AML-193 (cell line): ENCODE data around the gene RETREG1.

Source experiments
- DNase-seq, 2 experiments: peaks; one replicate each; lab custom pipeline; 2025; lab: John Stamatoyannopoulos, UW

Gene RETREG1

GRCh38 chr5:16528382-16529110, 88.3 kb downstream of the RETREG1 start:
- no peak for DNase-seq

DNA sequence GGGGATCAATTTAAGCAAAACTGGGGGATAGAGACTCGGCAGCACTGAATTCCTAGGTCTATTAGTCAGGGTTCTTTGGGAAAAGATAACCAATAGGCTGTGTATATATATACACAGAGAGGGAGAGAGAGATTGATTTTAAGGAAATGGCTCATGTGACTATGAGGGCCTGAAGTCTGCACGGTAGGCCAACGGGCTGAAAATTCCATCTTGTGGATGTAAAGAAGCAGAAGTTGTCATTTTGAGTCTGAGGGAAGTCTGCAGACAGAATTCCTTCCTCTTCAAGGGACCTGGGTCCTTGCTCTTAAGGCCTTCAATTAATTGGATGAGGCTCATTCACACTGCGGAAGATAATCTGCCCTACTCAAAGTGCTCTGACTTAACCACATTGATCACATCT, 91.1 kb downstream of the RETREG1 start:
- DNase-seq = no peak

- no peak for DNase-seq
Observed at GRCh38 chr5:16524286-16524685, 92.5 kb downstream of the RETREG1 start.

- no peak for DNase-seq
Observed at GRCh38 chr5:16521521-16522483, 95.0 kb downstream of the RETREG1 start.

GRCh38 chr5:16520841-16521240, 96.0 kb downstream of the RETREG1 start:
- DNase-seq = no peak

- DNase-seq = no peak
Observed at GRCh38 chr5:16519435-16519834, 97.4 kb downstream of the RETREG1 start.

GRCh38 chr5:16518606-16519005, 98.2 kb downstream of the RETREG1 start:
- no peak for DNase-seq

GRCh38 chr5:16515532-16515931, 101.3 kb downstream of the RETREG1 start:
- no peak for DNase-seq

- DNase-seq = no peak
Observed at GRCh38 chr5:16510098-16510497, 106.7 kb downstream of the RETREG1 start.

DNA sequence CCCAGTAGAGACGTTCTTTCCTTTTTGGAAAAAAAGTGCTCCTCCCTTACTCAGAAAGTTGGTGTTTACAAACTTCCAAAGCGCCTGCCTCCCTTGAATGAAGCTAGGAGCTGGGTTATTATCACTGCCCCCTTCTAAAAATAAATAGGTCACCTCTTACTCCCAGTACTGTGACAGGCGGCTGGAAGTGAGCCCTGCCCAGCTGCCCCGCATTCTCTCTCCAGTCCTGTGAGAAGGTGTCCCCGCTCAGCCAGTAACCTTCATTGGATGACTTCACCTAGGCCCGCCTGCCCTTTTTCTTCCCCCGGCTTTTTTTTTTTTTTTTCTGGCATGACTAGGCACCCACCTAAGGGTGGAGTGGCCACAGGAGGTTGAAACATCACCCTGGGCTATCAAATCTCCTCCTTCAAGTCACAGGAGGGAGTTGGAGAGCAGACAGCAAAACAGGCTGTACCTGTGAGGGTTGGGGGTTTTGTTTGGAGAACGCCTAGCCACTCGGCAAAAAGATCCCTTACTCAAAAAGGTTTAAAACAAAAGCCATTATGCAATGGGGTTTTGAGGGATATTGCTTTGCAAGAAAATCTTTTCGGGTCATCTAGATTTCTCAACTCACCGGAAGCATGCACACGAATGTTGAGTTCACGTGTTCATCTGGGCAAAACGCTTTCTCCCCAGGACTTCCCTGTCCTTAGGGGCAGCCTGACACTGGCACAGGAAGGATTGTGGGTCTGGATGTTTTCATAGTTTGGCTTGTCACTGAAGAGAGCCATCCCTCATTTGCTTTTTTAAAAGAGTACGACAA, 107.9 kb downstream of the RETREG1 start:
- DNase-seq = no peak

DNA sequence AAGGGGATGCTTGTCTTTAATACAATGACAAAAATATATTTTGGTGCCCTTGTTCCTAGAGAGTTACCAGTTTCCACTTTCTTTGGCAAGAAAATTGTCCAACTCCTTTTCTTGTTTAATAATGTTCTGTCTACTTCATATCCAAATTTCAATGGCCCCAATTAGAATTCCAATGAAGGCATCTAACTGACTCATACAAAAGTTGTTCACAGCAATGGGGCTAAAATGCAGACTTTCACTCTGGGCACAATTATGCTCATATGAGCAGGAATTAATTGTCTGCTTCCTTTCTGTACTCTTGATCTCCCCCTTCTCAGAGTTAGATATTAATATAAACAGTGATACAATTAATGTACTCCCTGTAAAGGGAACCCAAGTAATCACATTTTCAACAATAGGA, 109.1 kb downstream of the RETREG1 start:
- no peak for DNase-seq

- no peak for DNase-seq
Observed at GRCh38 chr5:16505904-16506303, 110.9 kb downstream of the RETREG1 start.

- DNase-seq = no peak
Observed at GRCh38 chr5:16505140-16505891, 111.5 kb downstream of the RETREG1 start.

DNA sequence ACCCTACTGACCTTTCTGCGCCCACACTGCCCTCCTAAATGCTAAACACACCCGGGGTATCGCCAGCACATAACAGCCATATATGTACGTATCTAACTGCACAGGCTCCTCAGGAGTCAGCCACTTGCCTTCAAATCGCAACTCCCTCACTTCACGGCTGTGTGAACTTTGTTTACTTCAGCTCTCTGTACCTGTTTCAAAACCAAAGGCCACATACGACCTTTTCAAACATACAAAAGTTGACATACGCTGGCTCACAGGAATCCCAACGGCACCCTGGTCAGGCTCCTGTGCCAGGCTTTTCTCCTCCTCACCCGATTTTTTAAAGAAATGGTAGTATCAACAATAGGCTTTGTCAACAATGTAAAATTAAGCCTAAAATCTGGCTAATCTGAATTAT, 112.2 kb downstream of the RETREG1 start:
- no peak for DNase-seq

DNA sequence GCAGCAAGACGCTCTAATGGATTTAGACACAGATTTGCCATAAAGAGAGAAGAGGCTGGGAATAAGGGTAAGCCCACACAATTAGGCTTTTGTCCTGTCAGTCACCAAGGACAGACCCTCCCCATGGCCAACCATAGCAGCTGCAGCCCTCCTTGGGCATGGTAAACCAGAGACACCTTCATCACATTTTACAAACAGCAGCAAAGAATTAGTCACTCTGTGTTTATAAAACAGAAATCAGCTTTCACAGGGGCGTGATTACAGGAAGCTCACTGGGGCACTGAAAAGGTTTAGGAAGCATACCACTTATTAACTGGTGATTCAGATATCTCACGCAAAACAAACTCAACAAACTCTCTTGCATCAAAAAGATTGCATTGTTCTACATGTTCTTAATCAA, 113.9 kb downstream of the RETREG1 start:
- DNase-seq = no peak

DNA sequence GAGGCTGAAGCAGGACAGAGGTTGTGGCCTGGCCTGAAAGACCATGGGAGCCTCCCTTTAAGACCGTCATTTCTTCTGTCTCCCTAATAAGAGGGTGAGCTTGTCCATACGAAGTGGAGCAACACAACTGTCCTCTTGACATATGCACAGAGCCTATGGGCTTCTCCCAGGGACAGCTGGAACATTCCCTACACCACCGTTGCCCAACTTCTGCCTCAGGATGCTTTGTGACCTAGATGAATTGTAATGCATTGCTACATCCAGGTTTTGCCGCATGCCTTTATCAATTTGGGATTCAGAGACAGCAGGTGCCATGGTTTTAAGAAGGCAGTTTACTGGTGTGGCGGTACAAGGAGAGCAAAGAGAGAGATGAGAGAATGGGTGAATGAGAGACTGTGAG, 116.8 kb downstream of the RETREG1 start:
- no peak for DNase-seq

- DNase-seq = no peak
Observed at GRCh38 chr5:16497546-16497945, 119.3 kb downstream of the RETREG1 start.

DNA sequence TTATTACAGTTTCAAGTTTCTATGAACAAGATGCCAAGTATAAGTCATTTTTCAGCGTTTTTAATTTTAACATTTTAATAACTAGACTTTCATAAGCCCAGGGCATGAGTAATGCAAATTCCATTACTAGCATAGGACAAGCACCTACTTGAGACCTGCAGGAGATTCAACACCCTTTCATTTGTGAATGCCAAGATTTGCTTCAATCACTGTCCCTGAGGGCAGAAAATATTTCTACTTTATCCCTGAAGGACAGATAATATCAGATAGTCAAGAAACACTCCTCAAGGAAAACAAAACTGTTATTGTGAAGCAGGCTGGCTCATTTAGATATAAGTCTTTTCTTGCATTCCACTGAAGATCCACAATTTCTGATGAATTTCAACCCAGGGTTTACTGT, 123.5 kb downstream of the RETREG1 start:
- DNase-seq = no peak

- DNase-seq = no peak
Observed at GRCh38 chr5:16492398-16493140, 124.2 kb downstream of the RETREG1 start.

- DNase-seq = no peak
Observed at GRCh38 chr5:16490911-16491310, 125.9 kb downstream of the RETREG1 start.

- peak; percentile 24 to 40 for DNase-seq
Observed at GRCh38 chr5:16489322-16489791, 127.4 kb downstream of the RETREG1 start.
